ENCODE measurements around the gene PTPRO.

DNA sequence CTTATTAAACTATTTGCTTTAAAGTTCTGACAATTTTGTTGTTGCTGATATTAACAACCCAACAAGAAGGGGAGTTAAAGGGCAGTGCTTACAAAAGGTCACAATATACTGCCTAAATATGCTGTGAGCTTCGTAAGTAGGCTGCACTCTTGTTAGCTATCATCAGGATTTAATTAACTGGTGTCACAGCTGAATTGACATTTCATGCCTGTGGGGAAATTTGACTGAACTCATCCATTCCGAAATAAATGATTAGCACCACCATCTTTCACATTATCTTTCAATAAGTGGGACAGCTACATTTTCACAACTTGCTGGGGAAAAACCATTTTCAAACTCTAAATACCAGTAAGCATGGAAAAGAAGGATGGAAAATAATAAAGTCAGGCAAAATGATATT, 146.6 kb downstream of the PTPRO start:
- TF ChIP-seq CTCF (optimal IDR thresholded peaks at IDR 0.05 in 1 of 3, IDR thresholded peaks at IDR 0.05 in 1 of 3, conservative IDR thresholded peaks at IDR 0.05 in 1 of 3; ENCODE audit: extremely low read depth in 1 of 3, insufficient read depth in 2 of 3, low read length in 3 of 3) (no peak), EZH2 (IDR thresholded peaks at IDR 0.05; ENCODE audit: low read length) (no peak)

Measured in keratinocyte (primary cell).